Measurements from ENCODE around the gene SLC49A3. TPM values are rescaled to one million over a fixed set of nuclear protein-coding genes. Genes with fewer than 3 reads are reported as not detected.
A peak's percentile ranks its signal among the peaks of the same experiment; 100 is the strongest.
"Not testable (repeated sequence)": the region's sequence is repeated elsewhere in the genome, so short reads cannot be mapped to it uniquely, and the experiment has no call there.

The SLC49A3 gene
- polyA plus RNA-seq, 3 donors, result 3.7 to 6.3 (median 3.8) TPM

GRCh38 chr4:706083-706633 lies 17.2 kb upstream of the SLC49A3 start:
- DNase-seq (ENCODE audit: extremely low read depth in 1 of 11, low read depth in 9 of 11, low spot score in 4 of 11), result not testable (repeated sequence)

GRCh38 chr4:705278-706082 lies 16.5 kb upstream of the SLC49A3 start, which contains the start of gene PCGF3:
Gene PCGF3 (plus strand): TSS chr4:705832. CDS start chr4:733681, 27,849 bp downstream.
- DNase-seq (ENCODE audit: extremely low read depth in 1 of 11, low read depth in 9 of 11, low spot score in 4 of 11), result peak; percentile 78 to 93 (median 92)

GRCh38 chr4:704971-705277 lies 16.0 kb upstream of the SLC49A3 start:
- no peak for DNase-seq (ENCODE audit: extremely low read depth in 1 of 11, low read depth in 9 of 11, low spot score in 4 of 11)

- no peak for DNase-seq (ENCODE audit: extremely low read depth in 1 of 11, low read depth in 9 of 11, low spot score in 4 of 11)
These were observed 15.4 kb upstream of the SLC49A3 start for GRCh38 chr4:704198-704891.

GRCh38 chr4:703336-704197 lies 14.6 kb upstream of the SLC49A3 start:
- DNase-seq (ENCODE audit: extremely low read depth in 1 of 11, low read depth in 9 of 11, low spot score in 4 of 11), result no peak

GRCh38 chr4:702618-703048 lies 13.7 kb upstream of the SLC49A3 start:
- DNase-seq (ENCODE audit: extremely low read depth in 1 of 11, low read depth in 9 of 11, low spot score in 4 of 11), result no peak

- no peak for DNase-seq (ENCODE audit: extremely low read depth in 1 of 11, low read depth in 9 of 11, low spot score in 4 of 11)
These were observed 11.8 kb upstream of the SLC49A3 start for GRCh38 chr4:700587-701264.

- DNase-seq (ENCODE audit: extremely low read depth in 1 of 11, low read depth in 9 of 11, low spot score in 4 of 11), result no peak
These were observed 11.0 kb upstream of the SLC49A3 start for GRCh38 chr4:699816-700580.

- DNase-seq (ENCODE audit: extremely low read depth in 1 of 11, low read depth in 9 of 11, low spot score in 4 of 11), result not testable (repeated sequence)
These were observed 5.5 kb upstream of the SLC49A3 start for GRCh38 chr4:694341-694940.

- no peak for DNase-seq (ENCODE audit: extremely low read depth in 1 of 11, low read depth in 9 of 11, low spot score in 4 of 11)
These were observed 4.0 kb upstream of the SLC49A3 start for GRCh38 chr4:692771-693554.

- no peak for DNase-seq (ENCODE audit: extremely low read depth in 1 of 11, low read depth in 9 of 11, low spot score in 4 of 11)
These were observed 772 bp upstream of the SLC49A3 start for GRCh38 chr4:689723-690122.

GRCh38 chr4:687971-688853 lies 739 bp downstream of the SLC49A3 start:
- DNase-seq (ENCODE audit: extremely low read depth in 1 of 11, low read depth in 9 of 11, low spot score in 4 of 11), result no peak

- no peak for DNase-seq (ENCODE audit: extremely low read depth in 1 of 11, low read depth in 9 of 11, low spot score in 4 of 11)
These were observed 1.6 kb downstream of the SLC49A3 start for GRCh38 chr4:687048-687970.

- no peak for DNase-seq (ENCODE audit: extremely low read depth in 1 of 11, low read depth in 9 of 11, low spot score in 4 of 11)
These were observed 2.4 kb downstream of the SLC49A3 start for GRCh38 chr4:686413-687040.
